ENCODE results near the gene AEBP2. TPM values are rescaled to one million over a fixed set of nuclear protein-coding genes. Genes with fewer than 3 reads are reported as not detected.
"Not testable (repeated sequence)": the region's sequence is repeated elsewhere in the genome, so short reads cannot be mapped to it uniquely, and the experiment has no call there.

AEBP2 gene
- total and polyA plus RNA-seq, 7 donors, result 5.3 to 24.6 (median 21.6) TPM

GRCh38 chr12:19398376-19399363 is 40.6 kb upstream of the AEBP2 start:
- ATAC-seq, result no peak
- 69 to 81% (median 74%) methylated on average over 5 to 6 of the region's 6 CpGs for WGBS, 3 donors
- intact Hi-C loops (cut with DNase I), result no loop called here

GRCh38 chr12:19400649-19401285 is 38.5 kb upstream of the AEBP2 start:
- WGBS, 3 donors, result 89 to 95% (median 90%) methylated on average over 9 of the region's 9 CpGs
- H3K4me3 ChIP-seq; H3K36me3 ChIP-seq (ENCODE audit: insufficient read depth in 1 of 2, low read depth in 1 of 2); H3K4me1 ChIP-seq; ATAC-seq; H3K27ac ChIP-seq; H3K9me3 ChIP-seq; DNase-seq; intact Hi-C loops (cut with DNase I): not testable (repeated sequence)
- peaks cover 0 to 21% (median 0%) of the 10 kb centered on the region in 3 donors for H3K27me3 ChIP-seq (ENCODE audit: insufficient read depth in 3 of 3, low read length in 2 of 3)

More at GRCh38 chr12:19398376-19399363, 40.6 kb upstream of the AEBP2 start:
- no peak for DNase-seq
- TF ChIP-seq CTCF (IDR thresholded peaks at IDR 0.05), result no peak
- H3K27me3 ChIP-seq (ENCODE audit: insufficient read depth in 3 of 3, low read length in 2 of 3), result peaks cover 0 to 2% (median 0%) of the 10 kb centered on the region in 3 donors
- no peaks in the 10 kb centered on the region for H3K4me1 ChIP-seq
- H3K27ac ChIP-seq, result no peak overlapping the region
- H3K4me3 ChIP-seq, result no peak overlapping the region
- H3K36me3 ChIP-seq (ENCODE audit: insufficient read depth in 1 of 2, low read depth in 1 of 2), result no peaks in the 10 kb centered on the region
- H3K9me3 ChIP-seq, result no peaks in the 10 kb centered on the region

GRCh38 chr12:19402211-19402610 is 37.1 kb upstream of the AEBP2 start:
- Histone ChIP-seq H3K36me3 (ENCODE audit: insufficient read depth in 1 of 2, low read depth in 1 of 2) (no peaks in the 10 kb centered on the region), H3K4me1 (no peaks in the 10 kb centered on the region), H3K9me3 (no peaks in the 10 kb centered on the region), H3K27ac (no peak overlapping the region), H3K27me3 (ENCODE audit: insufficient read depth in 3 of 3, low read length in 2 of 3) (peaks cover 0 to 21% (median 0%) of the 10 kb centered on the region in 3 donors), H3K4me3 (no peak overlapping the region)
- ATAC-seq (no peak), DNase-seq (no peak)
- 50 to 64% (median 51%) methylated on average over 6 of the region's 6 CpGs for WGBS, 3 donors
- intact Hi-C loops (cut with DNase I), result no loop called here
- no peak for TF ChIP-seq CTCF (IDR thresholded peaks at IDR 0.05)

- intact Hi-C loops (cut with DNase I), result no loop called here
- Histone ChIP-seq H3K9me3 (no peaks in the 10 kb centered on the region), H3K4me3 (no peak overlapping the region), H3K27ac (no peak overlapping the region), H3K27me3 (ENCODE audit: insufficient read depth in 3 of 3, low read length in 2 of 3) (peaks cover 0 to 21% (median 3%) of the 10 kb centered on the region in 3 donors), H3K36me3 (ENCODE audit: insufficient read depth in 1 of 2, low read depth in 1 of 2) (no peaks in the 10 kb centered on the region), H3K4me1 (no peaks in the 10 kb centered on the region)
- peak in 1 of 2 donors; percentile 25 for DNase-seq
- no peak for TF ChIP-seq CTCF (IDR thresholded peaks at IDR 0.05)
- peak; percentile 28 to 73 (median 58) for ATAC-seq
- 23 to 24% (median 23%) methylated on average over 4 of the region's 4 CpGs for WGBS, 3 donors
Observed at GRCh38 chr12:19402743-19403431, 36.4 kb upstream of the AEBP2 start.

All from psoas muscle (tissue), 8 donors.